OCI-LY3 (cell line): ENCODE results near the gene VTI1B.

Experiments used
- CTCF ChIP-seq: fragments of 200-600, 300-600 bp; sonication (generic); IDR thresholded peaks from 2 replicates; pipeline ENCODE4 v1.5.1; 2014; ENCODE audit warnings: antibody characterized with exemption, low read length, low read depth
- EZH2phosphoT487 ChIP-seq: fragments of 200-600 bp; shearing (Covaris generic); IDR thresholded peaks from 2 replicates; pipeline ENCODE4 v1.6.1; 2018; ENCODE audit warnings: antibody characterized with exemption, mixed run types, low read depth

GRCh38 chr14:67638642-67639041, 35.8 kb downstream of the VTI1B start:
- TF ChIP-seq CTCF, result no peak
- TF ChIP-seq EZH2phosphoT487, result no peak
